Lower lobe of right lung (tissue), 2 donors: ENCODE measurements around the gene ATP2A1. TPM values are rescaled to one million over a fixed set of nuclear protein-coding genes. Genes with fewer than 3 reads are reported as not detected.
"Not testable (repeated sequence)": the region's sequence is repeated elsewhere in the genome, so short reads cannot be mapped to it uniquely, and the experiment has no call there.

Experiments used
- ATAC-seq, 2 donors: fragments of 200-7000 bp; cut with Tn5 transposase; one replicate each; pipeline ENCODE4 v1.9.1; 2020 to 2022; ENCODE audit warnings: mild to moderate bottlenecking in 2 of 2, moderate library complexity in 2 of 2
- DNase-seq: peaks from one replicate; pipeline ENCODE4 v3.0.0-alpha.2; 2020
- H3K27ac ChIP-seq: fragments of 200-600 bp; one replicate; pipeline ENCODE4 v1.8.0; 2022
- H3K27me3 ChIP-seq: fragments of 200-600 bp; one replicate; pipeline ENCODE4 v1.8.0; 2022; ENCODE audit warnings: low read depth
- H3K36me3 ChIP-seq: fragments of 200-600 bp; one replicate; pipeline ENCODE4 v1.8.0; 2022; ENCODE audit warnings: mild to moderate bottlenecking
- H3K4me1 ChIP-seq: fragments of 200-600 bp; one replicate; pipeline ENCODE4 v1.8.0; 2022
- H3K4me3 ChIP-seq: fragments of 200-600 bp; one replicate; pipeline ENCODE4 v1.8.0; 2022; ENCODE audit warnings: mild to moderate bottlenecking
- H3K9me3 ChIP-seq: fragments of 200-600 bp; one replicate; pipeline ENCODE4 v1.8.0; 2022
- intact Hi-C: fragments of 100-400 bp; cut with DNase I; formaldehyde crosslinking; loops from one replicate; pipeline ENCODE4 v1.11.0; 2022
- total RNA-seq: library from RNA; stranded (reverse); fragmentation: NEBNext Ultra II Directional; extraction: Animal tissue kit (Norgen Biotek cat#: 25700); gene quantifications from one replicate; pipeline ENCODE4 v1.2.1, GENCODE V29; 2021
- TF ChIP-seq, protein P1 (sequence below): fragments of 200-600 bp; IDR thresholded peaks from one replicate; pipeline ENCODE4 v1.8.0; 2022; ENCODE audit warnings: antibody characterized with exemption, mild to moderate bottlenecking
- donor health status: DM: no; HTN: yes; CAD: no; lungs with severe emphysema.

The ATP2A1 gene
- total RNA-seq, 1 donor from 2014 or later: 0.38 TPM

GRCh38 chr16:28879841-28880588, 1.7 kb downstream of the ATP2A1 start:
- Histone ChIP-seq H3K4me3 (peak overlapping the region; percentile 67), H3K27ac (no peak overlapping the region), H3K4me1 (peaks cover 15% of the 10 kb centered on the region), H3K27me3 (peaks cover 10% of the 10 kb centered on the region), H3K36me3 (no peaks in the 10 kb centered on the region), H3K9me3 (no peaks in the 10 kb centered on the region)
- ATAC-seq (peak; percentile 94 to 98), DNase-seq (peak; percentile 88)
- intact Hi-C loops: no loop called here
- TF ChIP-seq, protein P1, sequence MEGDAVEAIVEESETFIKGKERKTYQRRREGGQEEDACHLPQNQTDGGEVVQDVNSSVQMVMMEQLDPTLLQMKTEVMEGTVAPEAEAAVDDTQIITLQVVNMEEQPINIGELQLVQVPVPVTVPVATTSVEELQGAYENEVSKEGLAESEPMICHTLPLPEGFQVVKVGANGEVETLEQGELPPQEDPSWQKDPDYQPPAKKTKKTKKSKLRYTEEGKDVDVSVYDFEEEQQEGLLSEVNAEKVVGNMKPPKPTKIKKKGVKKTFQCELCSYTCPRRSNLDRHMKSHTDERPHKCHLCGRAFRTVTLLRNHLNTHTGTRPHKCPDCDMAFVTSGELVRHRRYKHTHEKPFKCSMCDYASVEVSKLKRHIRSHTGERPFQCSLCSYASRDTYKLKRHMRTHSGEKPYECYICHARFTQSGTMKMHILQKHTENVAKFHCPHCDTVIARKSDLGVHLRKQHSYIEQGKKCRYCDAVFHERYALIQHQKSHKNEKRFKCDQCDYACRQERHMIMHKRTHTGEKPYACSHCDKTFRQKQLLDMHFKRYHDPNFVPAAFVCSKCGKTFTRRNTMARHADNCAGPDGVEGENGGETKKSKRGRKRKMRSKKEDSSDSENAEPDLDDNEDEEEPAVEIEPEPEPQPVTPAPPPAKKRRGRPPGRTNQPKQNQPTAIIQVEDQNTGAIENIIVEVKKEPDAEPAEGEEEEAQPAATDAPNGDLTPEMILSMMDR: no peak

- intact Hi-C loops: no loop called here
- DNase-seq: no peak
- H3K9me3 ChIP-seq: no peaks in the 10 kb centered on the region
- peaks cover 15% of the 10 kb centered on the region for H3K4me1 ChIP-seq
- ATAC-seq: no peak
- no peak overlapping the region for H3K27ac ChIP-seq
- H3K4me3 ChIP-seq: peak overlapping the region; percentile 67
- H3K36me3 ChIP-seq: no peaks in the 10 kb centered on the region
- peaks cover 10% of the 10 kb centered on the region for H3K27me3 ChIP-seq
- TF ChIP-seq, protein P1: no peak
These were observed 2.3 kb downstream of the ATP2A1 start for GRCh38 chr16:28880589-28880915.

DNA sequence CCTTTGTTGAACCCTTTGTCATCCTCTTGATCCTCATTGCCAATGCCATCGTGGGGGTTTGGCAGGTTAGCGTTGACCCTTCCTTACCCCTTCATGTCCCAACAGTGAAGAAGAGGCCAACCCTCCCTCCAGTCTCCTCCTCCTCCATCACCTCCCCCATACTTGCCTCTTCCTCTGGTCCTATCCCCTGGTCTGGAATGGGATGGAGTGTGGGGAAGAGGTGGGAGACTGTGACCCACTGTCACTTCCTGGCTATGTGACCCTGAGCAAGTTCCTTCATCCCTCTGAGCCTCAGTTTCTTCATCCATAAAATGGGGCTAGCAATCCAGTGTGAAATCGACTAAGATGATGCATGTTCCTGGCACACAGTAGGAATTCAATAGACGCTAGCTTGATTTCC, 2.7 kb downstream of the ATP2A1 start:
- H3K4me3 ChIP-seq: no peak overlapping the region
- peaks cover 10% of the 10 kb centered on the region for H3K27me3 ChIP-seq
- intact Hi-C loops: no loop called here
- no peaks in the 10 kb centered on the region for H3K36me3 ChIP-seq
- peaks cover 15% of the 10 kb centered on the region for H3K4me1 ChIP-seq
- H3K27ac ChIP-seq: no peak overlapping the region
- DNase-seq: no peak
- TF ChIP-seq, protein P1: no peak
- no peak for ATAC-seq
- no peaks in the 10 kb centered on the region for H3K9me3 ChIP-seq

- peaks cover 15% of the 10 kb centered on the region for H3K4me1 ChIP-seq
- intact Hi-C loops: not testable (repeated sequence)
These were observed 3.3 kb downstream of the ATP2A1 start for GRCh38 chr16:28881565-28881964.

DNA sequence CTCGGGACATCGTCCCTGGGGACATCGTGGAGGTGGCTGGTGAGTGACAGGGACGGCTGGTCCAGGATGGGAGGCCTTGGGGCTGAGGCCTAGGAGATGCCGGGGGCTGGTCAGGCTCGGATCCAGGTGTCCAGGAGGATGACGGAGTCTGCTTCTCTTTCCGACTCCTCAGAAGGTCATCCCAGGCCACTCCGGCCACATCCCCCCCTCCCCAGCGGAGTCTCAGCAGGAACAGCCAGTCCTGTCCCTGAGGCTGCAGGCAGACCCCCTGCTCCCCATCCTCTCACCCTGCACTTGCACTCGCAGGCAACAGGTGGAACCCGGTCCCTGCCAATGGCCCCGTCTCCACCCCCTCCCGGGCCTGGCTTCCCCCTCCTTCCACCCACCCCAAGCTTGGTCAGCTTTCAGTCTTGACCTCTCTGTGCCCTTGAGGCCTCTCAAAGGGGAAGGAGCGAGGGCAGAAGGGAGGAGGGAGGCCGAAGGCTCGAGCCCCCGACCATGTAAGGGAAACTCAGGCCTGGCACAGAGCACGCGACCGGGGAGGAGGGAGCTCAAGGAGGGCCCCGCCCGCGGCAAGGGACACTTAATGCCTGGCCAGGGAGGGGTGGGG, 4.4 kb downstream of the ATP2A1 start:
- intact Hi-C loops: no loop called here
- Histone ChIP-seq H3K27ac (no peak overlapping the region), H3K9me3 (no peaks in the 10 kb centered on the region), H3K27me3 (peaks cover 10% of the 10 kb centered on the region), H3K36me3 (no peaks in the 10 kb centered on the region), H3K4me3 (no peak overlapping the region), H3K4me1 (peaks cover 15% of the 10 kb centered on the region)
- DNase-seq (no peak), ATAC-seq (no peak)
- TF ChIP-seq, protein P1: no peak

More at GRCh38 chr16:28881565-28881964, 3.3 kb downstream of the ATP2A1 start:
- H3K27me3 ChIP-seq, DNase-seq, H3K4me3 ChIP-seq, H3K9me3 ChIP-seq, ATAC-seq, H3K36me3 ChIP-seq, H3K27ac ChIP-seq: not testable (repeated sequence)

GRCh38 chr16:28883221-28883996, 5.1 kb downstream of the ATP2A1 start:
- H3K4me3 ChIP-seq: no peak overlapping the region
- TF ChIP-seq, protein P1: no peak
- DNase-seq: no peak
- H3K27ac ChIP-seq: no peak overlapping the region
- H3K4me1 ChIP-seq: peaks cover 15% of the 10 kb centered on the region
- intact Hi-C loops: no loop called here
- H3K9me3 ChIP-seq: no peaks in the 10 kb centered on the region
- H3K36me3 ChIP-seq: no peaks in the 10 kb centered on the region
- ATAC-seq: no peak
- H3K27me3 ChIP-seq: peaks cover 10% of the 10 kb centered on the region
